ENCODE data around the gene UNK. TPM values are rescaled to one million over a fixed set of nuclear protein-coding genes. Genes with fewer than 3 reads are reported as not detected.

Gene UNK
- total and polyA plus RNA-seq, 2 of the 13 experiments (the other 11 are each of a cell fraction or from before 2014, with no cell fraction given): 31.6 to 33.0 TPM

DNA sequence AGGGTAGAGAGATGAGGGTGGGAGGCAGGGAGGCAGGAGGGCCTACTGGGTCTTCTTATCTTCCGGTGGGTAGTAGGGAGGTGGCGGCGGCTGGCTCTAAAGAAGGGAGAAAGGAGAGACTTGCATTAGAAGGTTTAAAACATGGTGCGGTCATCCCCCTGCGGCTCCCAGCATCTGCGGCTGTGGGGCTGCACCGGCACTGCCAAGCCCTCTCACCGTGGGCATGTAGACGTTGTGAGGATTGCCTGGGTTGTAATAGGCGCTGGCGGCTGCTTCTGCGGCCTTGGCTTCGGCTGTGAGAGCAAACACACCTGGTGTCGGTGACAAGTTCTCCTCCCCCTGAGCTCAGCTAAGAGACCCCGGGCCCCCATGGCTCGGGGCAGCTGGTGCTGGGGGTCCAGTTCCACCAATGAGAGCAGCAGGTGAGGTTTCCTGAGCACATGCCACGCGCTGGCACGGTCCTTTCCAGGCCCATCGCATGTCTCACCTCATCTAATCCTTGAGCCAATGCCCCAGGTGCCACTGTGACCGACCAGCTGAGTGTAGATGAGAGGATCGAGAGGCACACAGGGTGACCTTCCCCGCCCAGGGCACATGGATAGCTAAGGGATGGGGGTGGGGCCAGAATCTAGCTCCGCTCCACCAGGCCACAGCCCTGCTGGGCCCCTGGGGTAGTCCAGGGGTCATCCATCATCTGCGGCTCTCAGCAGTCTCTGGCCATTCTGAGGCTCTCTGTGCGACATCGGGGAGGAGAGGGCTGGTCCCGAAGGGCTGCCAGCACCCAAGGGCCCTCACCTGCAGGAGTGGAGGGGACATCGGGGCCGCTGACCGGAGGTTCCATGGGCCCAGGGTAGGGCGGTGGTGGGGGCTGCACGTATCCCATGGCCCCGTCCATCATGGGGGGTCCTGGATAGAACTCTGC, 62.3 kb downstream of the UNK start (continued):
- TF ChIP-seq, protein P1, sequence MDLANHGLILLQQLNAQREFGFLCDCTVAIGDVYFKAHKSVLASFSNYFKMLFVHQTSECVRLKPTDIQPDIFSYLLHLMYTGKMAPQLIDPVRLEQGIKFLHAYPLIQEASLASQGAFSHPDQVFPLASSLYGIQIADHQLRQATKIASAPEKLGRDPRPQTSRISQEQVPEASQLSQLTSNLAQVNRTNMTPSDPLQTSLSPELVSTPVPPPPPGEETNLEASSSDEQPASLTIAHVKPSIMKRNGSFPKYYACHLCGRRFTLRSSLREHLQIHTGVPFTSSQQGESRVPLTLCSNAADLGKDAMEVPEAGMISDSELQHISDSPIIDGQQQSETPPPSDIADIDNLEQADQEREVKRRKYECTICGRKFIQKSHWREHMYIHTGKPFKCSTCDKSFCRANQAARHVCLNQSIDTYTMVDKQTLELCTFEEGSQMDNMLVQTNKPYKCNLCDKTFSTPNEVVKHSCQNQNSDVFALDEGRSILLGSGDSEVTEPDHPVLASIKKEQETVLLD (CRISPR knock-in tag; IDR thresholded peaks at IDR 0.05; ENCODE audit: low read depth): no peak
- TF ChIP-seq ZNF816 (CRISPR knock-in tag; IDR thresholded peaks at IDR 0.05; ENCODE audit: borderline replicate concordance): no peak; the same call in 1 of the 2 replicates
- TF ChIP-seq RAD51 (IDR thresholded peaks at IDR 0.05; ENCODE audit: borderline replicate concordance): no peak
- peak; percentile 95 for TF ChIP-seq ZNF296 (CRISPR knock-in tag; conservative IDR thresholded peaks at IDR 0.05)
- TF ChIP-seq BRD4 (CRISPR knock-in tag; IDR thresholded peaks at IDR 0.05): peak; percentile 82; the same call in 1 of the 2 replicates
- no peak; the same call in 1 of the 2 replicates for TF ChIP-seq ZNF629 (CRISPR knock-in tag; conservative IDR thresholded peaks at IDR 0.05)
- peak; percentile 69; the same call in 1 of the 2 replicates for TF ChIP-seq JDP2 (CRISPR knock-in tag; IDR thresholded peaks at IDR 0.05; ENCODE audit: borderline replicate concordance)
- no peak for TF ChIP-seq FOXA1 (IDR thresholded peaks at IDR 0.05)
- peak; percentile 60 for TF ChIP-seq FOXA1 (CRISPR knock-in tag; IDR thresholded peaks at IDR 0.05)
- TF ChIP-seq, protein P2, sequence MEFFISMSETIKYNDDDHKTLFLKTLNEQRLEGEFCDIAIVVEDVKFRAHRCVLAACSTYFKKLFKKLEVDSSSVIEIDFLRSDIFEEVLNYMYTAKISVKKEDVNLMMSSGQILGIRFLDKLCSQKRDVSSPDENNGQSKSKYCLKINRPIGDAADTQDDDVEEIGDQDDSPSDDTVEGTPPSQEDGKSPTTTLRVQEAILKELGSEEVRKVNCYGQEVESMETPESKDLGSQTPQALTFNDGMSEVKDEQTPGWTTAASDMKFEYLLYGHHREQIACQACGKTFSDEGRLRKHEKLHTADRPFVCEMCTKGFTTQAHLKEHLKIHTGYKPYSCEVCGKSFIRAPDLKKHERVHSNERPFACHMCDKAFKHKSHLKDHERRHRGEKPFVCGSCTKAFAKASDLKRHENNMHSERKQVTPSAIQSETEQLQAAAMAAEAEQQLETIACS (CRISPR knock-in tag; IDR thresholded peaks at IDR 0.05): no peak
- TF ChIP-seq, protein P3, sequence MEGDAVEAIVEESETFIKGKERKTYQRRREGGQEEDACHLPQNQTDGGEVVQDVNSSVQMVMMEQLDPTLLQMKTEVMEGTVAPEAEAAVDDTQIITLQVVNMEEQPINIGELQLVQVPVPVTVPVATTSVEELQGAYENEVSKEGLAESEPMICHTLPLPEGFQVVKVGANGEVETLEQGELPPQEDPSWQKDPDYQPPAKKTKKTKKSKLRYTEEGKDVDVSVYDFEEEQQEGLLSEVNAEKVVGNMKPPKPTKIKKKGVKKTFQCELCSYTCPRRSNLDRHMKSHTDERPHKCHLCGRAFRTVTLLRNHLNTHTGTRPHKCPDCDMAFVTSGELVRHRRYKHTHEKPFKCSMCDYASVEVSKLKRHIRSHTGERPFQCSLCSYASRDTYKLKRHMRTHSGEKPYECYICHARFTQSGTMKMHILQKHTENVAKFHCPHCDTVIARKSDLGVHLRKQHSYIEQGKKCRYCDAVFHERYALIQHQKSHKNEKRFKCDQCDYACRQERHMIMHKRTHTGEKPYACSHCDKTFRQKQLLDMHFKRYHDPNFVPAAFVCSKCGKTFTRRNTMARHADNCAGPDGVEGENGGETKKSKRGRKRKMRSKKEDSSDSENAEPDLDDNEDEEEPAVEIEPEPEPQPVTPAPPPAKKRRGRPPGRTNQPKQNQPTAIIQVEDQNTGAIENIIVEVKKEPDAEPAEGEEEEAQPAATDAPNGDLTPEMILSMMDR (CRISPR knock-in tag; IDR thresholded peaks at IDR 0.05): peak; percentile 27; the same call in 1 of the 2 replicates
- TF ChIP-seq TEAD3 (CRISPR knock-in tag; optimal IDR thresholded peaks at IDR 0.05; ENCODE audit: borderline replicate concordance): peak; percentile 83
- TF ChIP-seq, protein P4, sequence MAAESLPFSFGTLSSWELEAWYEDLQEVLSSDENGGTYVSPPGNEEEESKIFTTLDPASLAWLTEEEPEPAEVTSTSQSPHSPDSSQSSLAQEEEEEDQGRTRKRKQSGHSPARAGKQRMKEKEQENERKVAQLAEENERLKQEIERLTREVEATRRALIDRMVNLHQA (CRISPR knock-in tag; IDR thresholded peaks at IDR 0.05): no peak
- peak; percentile 57; the same call in 1 of the 2 replicates for TF ChIP-seq CHCHD3 (CRISPR knock-in tag; IDR thresholded peaks at IDR 0.05)
- TF ChIP-seq, protein P5, sequence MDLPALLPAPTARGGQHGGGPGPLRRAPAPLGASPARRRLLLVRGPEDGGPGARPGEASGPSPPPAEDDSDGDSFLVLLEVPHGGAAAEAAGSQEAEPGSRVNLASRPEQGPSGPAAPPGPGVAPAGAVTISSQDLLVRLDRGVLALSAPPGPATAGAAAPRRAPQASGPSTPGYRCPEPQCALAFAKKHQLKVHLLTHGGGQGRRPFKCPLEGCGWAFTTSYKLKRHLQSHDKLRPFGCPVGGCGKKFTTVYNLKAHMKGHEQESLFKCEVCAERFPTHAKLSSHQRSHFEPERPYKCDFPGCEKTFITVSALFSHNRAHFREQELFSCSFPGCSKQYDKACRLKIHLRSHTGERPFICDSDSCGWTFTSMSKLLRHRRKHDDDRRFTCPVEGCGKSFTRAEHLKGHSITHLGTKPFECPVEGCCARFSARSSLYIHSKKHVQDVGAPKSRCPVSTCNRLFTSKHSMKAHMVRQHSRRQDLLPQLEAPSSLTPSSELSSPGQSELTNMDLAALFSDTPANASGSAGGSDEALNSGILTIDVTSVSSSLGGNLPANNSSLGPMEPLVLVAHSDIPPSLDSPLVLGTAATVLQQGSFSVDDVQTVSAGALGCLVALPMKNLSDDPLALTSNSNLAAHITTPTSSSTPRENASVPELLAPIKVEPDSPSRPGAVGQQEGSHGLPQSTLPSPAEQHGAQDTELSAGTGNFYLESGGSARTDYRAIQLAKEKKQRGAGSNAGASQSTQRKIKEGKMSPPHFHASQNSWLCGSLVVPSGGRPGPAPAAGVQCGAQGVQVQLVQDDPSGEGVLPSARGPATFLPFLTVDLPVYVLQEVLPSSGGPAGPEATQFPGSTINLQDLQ (CRISPR knock-in tag; IDR thresholded peaks at IDR 0.05): peak; percentile 82
- peak; percentile 11 for TF ChIP-seq HNRNPK (IDR thresholded peaks at IDR 0.05; ENCODE audit: low read depth, low read length, poor library complexity, severe bottlenecking)
- TF ChIP-seq ZNF720 (CRISPR knock-in tag; IDR thresholded peaks at IDR 0.05): no peak; the same call in 1 of the 2 replicates
- peak; percentile 86; the same call in 1 of the 2 replicates for TF ChIP-seq ZBTB20 (CRISPR knock-in tag; IDR thresholded peaks at IDR 0.05; ENCODE audit: borderline replicate concordance, low read depth)
- TF ChIP-seq, protein P6, sequence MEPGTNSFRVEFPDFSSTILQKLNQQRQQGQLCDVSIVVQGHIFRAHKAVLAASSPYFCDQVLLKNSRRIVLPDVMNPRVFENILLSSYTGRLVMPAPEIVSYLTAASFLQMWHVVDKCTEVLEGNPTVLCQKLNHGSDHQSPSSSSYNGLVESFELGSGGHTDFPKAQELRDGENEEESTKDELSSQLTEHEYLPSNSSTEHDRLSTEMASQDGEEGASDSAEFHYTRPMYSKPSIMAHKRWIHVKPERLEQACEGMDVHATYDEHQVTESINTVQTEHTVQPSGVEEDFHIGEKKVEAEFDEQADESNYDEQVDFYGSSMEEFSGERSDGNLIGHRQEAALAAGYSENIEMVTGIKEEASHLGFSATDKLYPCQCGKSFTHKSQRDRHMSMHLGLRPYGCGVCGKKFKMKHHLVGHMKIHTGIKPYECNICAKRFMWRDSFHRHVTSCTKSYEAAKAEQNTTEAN (CRISPR knock-in tag; conservative IDR thresholded peaks at IDR 0.05): peak; percentile 52; the same call in 1 of the 2 replicates

Data from HepG2 (cell line).